Activated T-cell treated with anti-CD3 and anti-CD28 coated beads for 24 hours (primary cell): Measurements from ENCODE around the gene CENPM.

Source experiments
- DNase-seq: peaks from one replicate; pipeline ENCODE4 v3.0.0-alpha.2; 2020; ENCODE audit warnings: low read depth

Gene CENPM

DNA sequence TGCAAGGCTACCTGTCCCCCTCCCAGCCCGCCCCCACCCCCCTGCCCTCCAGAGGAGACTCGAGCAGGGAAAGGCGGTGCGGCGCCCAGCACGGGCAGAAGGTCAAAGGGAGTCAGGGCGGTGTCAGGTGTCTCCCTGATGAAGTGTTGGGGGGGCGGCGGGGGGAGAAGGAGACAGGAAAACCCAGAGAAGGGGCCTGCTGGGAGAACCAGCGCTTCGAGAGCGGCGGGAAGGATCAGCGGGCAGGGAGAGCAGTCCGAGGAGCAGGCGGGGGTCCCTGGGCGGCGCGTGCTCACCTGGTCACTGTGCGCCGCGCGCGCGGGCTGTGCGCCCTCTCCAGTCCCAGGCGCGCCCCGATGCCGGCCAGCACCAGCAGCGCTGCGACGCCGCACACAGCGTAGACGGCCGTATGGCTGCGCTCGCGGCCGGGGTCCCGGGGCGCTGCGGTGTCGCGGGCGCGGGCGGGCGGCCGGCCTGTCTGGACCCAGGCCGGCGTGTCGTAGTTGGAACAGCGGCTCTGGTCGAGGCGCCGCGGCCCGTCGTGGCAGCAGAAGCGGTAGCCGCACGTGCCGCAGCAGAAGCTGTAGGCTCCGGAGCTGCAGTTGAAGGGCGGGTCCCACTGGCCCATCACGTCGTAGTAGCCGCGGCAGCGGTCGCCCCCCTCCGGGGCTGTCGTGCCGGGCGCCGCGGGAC lies 33.0 kb downstream of the CENPM start:
- no peak for DNase-seq

GRCh38 chr22:41913040-41913719 lies 33.8 kb downstream of the CENPM start:
- DNase-seq = no peak

- no peak for DNase-seq
Measured at GRCh38 chr22:41912338-41913039, 34.5 kb downstream of the CENPM start.

- DNase-seq = no peak
Measured at GRCh38 chr22:41911001-41911611, 35.8 kb downstream of the CENPM start.

GRCh38 chr22:41910050-41911000 lies 36.6 kb downstream of the CENPM start:
- no peak for DNase-seq

GRCh38 chr22:41909310-41910049 lies 37.5 kb downstream of the CENPM start:
- no peak for DNase-seq

- DNase-seq = no peak
Measured at GRCh38 chr22:41908411-41909309, 38.3 kb downstream of the CENPM start.

DNA sequence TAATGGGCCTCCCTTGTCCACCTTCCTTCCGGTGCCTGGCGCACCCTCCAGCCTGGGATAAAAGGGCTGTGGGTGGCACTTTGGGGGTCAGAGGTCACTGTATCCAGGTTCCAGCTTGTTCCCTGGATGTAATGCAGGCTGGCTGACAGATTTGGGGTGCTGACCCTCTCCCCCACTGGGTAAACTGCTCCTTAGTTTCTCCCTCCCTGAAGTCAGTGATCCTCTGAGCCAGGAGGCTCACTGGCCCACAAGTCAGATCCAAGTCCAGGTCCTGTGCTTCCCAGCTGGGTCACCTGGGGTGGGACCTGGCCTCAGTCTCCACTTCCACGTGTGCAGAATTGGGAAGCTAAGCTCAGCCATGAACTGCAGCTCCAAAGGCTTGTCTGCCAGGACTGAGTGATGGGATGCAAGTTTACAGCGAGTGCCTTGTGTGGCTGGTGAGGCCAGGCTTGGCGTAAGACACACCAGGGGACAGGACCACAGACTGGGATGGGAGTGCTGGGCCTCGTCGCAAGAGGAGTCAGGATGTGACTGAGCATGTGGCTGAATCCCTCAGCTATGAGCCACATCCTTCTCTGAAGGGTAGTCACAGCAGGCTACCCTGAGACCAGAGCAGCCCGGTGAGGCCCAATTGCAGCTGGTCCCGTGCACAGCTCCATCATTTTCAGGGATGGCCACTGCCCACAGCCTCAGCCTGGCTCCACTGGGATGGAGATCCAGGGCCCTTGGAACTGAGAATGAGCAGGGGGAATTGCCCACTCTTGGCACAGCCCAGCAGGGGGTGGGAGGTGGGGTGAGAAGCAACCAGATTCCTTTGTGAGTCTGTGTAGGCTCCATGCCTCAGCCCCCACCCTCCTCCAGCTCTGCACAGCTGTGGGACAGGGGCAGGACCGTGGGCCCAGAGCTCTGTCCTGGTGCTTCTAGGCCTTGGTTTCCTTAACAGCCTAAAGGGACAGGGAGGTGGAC lies 39.2 kb downstream of the CENPM start:
- DNase-seq = no peak

- DNase-seq = no peak
Measured at GRCh38 chr22:41906822-41907221, 40.1 kb downstream of the CENPM start.

DNA sequence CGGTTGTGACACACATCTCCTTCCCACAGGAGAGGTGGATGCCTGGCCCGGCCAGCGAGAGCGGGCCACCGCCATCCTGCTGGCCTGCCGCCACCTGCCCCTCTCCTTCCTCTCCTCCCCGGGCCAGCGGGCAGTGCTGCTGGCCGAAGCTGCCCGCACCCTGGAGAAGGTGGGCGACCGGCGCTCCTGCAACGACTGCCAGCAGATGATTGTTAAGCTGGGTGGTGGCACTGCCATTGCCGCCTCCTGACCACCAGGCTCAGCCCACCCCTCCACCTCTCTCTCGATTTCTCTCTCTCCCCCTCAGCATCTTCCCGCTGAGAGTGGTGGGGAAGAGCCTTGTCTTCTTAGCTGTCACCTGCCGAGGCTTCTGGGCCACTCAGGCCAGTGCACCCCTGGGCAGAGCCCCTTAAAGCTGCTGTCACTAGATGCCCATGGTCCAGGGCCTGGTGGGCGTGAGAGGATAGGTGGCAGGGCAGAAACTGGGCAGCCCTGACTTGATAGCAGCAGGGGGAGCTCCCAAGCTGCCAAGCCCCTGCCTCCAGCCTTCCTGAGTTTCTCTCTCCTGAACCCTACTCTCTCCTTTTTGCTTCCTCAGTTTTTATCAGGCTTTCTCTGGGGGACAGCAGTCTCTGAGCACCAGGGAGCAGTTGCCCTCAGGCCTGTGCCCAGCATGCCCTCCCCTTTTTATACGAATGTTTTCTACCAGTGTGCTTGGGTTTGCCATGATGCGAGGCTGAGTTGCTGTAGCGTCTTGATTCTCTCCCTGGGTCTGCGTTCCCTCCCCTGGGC lies 41.3 kb downstream of the CENPM start:
- DNase-seq = no peak

DNA sequence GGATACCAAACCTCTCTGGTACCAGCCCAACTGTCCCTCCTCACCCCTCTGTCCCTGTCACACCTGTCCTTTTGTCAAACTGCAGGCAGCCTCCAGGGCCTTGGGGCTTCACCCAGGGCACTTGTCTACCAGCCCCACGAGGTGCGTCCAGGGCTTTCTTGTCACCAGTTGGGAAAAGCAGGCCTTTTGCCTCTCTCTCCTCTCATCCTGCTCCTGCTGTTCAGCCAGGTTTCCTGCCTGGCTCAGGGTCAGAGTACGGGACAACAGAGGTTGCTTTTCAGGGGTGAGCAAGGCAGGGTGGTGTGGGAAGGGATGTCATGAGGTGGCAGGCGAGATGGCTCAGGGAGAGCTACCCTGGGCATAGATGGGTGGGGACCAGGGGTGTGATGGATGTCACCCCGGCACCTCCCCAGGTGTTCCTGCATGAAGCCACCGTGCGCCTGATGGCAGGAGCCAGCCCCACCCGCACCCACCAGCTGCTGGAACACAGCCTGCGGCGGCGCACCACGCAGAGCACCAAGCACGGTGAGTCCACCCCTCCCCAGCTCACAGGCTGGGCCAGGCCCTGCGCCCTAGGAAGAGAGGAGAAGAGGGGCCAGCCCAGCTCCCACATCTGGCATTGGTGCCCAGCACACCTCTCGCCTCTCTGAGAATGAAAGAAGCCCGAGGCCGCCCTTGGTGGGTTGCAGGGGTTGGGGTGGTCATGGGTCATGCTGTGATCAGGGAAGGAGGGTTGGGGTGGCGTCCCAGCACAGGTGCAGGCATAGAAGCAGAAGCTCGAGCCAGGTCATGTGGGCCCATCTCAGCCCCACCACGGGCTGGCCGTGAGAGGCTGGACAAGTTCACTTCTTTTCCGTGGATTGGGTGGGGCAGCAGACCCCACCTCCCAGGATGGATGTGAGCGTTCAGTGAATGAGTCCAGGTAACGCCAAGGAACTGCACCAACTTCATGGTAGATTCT lies 42.2 kb downstream of the CENPM start:
- DNase-seq = no peak

DNA sequence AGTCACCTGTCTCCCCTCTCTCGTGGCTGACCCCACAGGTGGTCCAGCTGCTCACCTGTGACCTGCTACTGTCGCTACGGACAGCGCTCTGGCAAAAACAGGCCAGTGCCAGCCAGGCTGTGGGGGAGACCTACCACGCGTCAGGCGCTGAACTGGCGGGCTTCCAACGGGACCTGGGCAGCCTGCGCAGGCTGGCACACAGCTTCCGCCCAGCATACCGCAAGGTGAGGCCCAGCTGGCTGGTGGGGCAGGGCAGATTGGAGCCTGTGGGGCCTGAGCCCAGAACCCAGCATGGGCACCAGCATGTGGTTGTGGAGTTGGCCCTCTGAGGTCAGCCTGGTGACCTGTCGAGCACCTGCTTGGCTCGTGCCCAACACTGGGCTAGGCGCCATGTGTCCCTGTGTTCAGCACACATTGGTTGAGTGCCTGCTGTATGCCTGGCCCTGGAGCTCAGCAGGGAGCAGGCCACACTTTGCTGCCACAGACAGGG lies 44.0 kb downstream of the CENPM start:
- DNase-seq = no peak

GRCh38 chr22:41902016-41902415 lies 44.9 kb downstream of the CENPM start:
- no peak for DNase-seq

GRCh38 chr22:41900652-41901312 lies 46.2 kb downstream of the CENPM start:
- DNase-seq = no peak

DNA sequence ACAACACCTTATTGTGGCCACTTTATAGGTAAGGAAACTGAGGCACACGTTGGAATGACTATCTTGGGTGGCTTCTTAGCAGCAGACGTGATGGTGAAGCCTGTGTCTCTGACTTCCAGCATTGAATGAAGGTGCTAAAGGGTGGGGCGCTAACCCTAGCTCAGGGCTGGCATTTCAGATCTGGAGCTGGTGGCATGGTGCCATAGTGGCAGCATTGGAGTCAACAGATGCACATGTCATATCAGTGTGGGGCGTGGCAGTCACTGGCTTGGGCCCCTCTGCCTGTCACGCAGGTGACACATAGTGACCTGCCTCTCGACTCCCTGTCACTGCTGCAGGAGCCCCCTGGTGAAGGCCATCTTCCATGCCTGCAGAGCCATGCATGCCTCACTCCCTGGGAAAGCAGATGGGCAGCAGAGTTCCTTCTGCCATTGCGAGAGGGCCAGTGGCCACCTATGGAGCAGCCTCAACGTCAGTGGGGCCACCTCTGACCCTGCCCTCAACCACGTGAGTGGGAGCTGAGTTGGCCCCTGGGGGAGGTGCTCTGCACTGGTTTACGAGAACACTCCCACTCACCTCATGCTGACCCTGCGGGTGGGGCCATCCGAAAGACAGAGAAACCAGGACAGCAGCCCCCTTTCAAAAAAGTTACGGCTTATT lies 46.8 kb downstream of the CENPM start:
- DNase-seq = no peak
